GDM1 (cell line): Measurements from ENCODE around the gene HPSE2.

ENCODE experiments used
- DNase-seq: peaks from one replicate; lab custom pipeline; 2025; lab: John Stamatoyannopoulos, UW

The HPSE2 gene

DNA sequence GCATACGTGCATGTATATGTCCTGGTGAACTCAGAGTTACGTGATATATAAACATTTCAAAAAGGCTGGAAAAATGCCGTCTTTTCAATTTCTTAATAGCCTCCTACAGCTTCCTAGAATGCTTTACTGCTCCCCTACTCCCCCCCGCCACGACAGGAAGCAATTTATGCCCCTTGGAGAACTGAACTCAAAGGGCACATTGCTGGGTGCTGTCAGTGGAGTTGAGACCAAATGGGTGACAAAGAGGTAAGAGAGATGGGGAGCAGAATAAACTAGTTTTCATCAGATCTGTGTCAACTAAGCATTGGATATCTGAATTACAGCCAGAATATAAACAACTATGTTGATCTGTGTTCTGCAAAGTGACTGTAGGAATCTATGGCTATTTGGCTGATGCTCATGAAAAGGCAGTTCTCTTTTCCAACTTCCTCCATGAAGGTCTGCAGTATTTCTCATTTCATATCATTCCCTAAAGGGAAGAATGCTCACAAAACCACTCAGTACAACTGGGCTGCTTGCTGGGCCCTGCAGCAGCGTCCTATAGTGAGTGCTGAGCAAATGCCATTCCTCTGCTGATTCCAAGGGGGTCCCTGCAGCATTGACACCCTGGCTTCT is 617.6 kb downstream of the HPSE2 start:
- peak; percentile 20 for DNase-seq

DNA sequence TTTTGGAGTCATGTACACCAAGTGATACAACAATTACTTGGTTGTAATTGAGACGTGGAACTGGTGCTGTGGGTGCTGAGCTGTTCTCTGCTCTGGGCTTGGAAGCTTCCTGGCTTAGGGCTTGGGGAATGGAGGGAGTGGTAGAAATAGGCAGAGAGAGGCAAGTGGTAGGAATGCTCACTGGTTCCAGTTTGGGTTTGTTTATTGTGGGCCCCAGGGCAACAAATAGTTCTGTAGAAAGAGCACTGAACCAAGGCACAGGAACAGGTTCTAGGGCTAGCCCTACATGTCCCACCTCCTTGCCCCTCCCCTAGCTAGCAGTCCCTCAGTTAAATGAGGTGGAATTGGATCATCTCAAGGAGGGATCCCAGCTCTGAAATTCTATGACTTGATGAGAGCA is 622.2 kb downstream of the HPSE2 start:
- no peak for DNase-seq

DNA sequence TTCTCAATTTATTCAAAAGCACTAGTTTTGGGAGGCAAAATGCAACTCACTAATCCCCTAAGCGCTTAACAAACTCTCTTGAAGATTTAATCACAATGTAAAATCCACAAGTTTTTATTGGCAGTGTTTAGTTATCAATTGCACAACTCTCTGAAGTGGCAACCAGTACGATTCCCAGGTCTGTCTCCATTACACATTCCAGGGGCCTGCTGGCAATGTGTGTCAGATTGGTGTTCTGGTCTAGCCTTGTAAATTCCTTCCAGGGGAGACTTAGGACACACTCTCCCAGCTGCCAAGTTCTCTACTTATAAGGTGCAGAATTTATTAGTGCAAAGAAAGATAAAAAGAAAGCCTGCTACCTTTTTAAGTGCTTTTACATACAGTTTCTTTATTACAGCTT is 624.2 kb downstream of the HPSE2 start:
- no peak for DNase-seq

DNA sequence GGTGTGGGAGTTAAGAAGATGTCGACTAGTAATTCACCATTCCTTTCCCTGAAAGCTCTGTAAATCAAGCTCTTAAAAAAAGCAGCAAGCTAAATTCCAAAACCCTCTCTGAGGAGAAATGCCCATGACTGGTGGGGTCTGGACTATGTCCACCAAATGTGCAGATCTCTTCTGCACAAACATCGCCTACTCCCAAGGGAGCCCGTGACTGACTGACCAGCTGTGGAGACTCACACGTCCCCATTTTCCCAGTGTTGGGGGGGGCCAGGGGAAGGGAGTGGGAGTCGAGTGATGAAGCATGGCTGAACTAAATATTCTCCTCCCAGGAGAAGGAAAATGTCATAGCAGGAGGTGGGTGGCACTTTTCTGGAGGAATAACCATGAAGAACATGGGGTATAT is 624.8 kb downstream of the HPSE2 start:
- no peak for DNase-seq

DNA sequence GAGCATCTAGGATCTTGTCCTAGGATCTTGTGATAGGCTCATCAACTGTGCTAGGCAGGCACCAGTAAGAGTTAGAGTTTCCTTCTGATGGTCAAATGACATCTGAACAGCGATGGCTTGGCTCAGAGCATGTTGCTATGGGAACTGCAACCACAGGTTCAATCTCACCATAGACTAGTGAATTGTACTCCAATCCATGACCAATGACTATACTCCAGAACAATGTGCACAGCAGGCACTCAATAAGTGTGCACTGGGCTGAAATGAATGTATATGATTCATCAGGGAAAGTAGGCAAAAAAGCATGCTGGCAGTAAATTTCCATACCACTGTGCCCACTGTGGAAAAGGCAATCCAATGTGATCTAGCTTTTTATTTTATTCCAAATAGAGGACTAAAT is 625.4 kb downstream of the HPSE2 start:
- no peak for DNase-seq

DNA sequence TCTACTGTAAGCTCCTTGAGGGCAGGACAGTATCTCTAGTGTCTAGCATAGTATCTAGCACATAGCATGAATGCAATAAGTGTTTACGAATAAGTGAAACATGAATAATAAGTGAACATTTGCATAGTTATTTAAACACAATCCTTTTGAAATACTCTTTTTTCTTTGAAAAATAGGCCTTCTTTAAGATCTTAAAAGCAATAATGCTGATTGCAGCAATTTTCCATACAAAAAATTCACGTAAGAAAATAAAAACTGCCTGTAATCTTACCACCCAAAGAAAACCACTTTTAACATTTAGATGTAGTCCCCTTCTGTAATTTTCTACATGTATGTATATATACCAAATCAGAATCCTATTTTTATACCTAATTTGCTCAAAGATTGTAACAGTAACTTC is 626.4 kb downstream of the HPSE2 start:
- no peak for DNase-seq

DNA sequence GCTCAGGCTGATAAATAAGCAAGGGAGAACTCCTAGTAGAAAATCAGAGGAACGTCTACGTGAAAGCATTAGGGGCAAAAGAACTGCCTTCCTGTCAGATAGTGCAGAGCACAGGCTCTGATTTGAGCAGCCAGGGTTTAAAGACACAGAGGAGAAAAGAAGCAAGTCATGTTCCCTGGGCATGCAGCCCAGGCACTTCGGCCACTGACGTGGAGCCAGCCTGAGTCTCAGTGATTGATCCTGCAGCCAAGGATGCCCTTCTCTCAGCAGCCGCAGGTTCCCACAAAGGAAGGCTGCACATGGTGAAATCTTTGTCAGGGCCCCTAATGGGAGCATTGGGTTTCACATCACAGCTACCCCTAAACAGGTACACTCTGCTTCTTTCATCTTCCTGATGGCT is 627.2 kb downstream of the HPSE2 start:
- DNase-seq: no peak

DNA sequence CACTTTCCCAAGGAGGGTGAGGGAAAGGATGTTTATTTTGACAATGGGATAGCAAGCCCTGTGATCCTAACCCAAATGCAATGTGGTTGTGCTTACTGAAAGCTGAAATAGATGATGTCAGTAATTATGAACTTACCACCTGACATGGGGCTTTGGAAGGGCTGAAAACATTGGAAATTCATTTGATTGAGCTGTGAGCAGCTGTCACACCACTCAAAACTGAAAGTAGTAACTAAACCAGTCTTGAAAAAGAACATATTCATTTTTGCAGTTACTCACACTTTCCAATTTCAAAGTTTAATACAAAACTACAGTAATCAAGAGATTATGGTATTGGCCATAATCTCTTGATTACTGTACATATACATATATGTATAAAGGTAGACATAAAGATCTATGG is 633.4 kb downstream of the HPSE2 start:
- no peak for DNase-seq

DNA sequence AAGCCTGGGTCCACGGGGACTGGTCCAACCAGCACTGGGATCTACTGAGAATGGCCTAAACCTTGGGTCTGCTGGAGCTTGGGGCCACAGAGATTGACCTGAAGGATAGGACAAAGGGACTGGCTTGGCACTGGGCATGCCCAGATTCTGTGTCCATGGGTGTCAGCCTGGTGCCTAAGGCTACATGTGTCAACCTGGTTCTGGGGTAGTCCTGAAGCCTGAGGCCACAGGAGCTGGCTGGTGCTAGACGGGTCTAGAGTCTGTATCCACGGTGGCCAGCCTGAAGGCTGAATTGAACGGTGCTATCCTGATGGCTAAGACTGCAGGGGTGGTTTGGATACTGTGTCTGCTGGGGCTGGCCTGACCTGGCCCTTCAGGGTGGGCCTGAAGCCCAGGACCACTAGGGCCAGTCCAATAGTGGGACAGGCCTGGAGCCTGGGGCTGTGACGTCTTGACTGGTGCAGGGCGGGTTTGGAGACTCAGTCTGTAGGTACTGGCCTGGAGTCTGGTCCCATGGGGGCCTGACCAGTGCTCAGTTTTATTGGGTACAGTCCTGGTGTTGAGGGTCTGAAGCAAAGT is 636.5 kb downstream of the HPSE2 start:
- no peak for DNase-seq

DNA sequence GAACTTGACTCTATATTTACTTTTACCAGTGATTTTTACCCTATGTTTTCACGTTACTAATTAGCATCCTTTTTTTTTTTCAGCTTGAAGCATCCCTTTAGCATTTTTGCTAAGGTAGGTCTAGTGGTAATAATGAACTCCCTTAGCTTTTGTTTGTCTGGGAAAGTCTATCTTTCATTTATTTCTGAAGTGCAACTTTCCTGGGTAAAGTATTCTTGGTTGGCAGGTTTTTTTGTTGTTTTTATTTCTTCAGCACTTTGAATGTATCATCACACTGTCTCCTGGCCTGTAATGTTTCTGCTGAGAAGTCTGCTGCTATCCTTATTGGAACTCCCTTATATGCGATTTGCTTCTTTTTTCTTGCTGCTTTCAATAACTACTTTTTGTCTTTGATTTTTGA is 639.2 kb downstream of the HPSE2 start:
- DNase-seq: no peak

DNA sequence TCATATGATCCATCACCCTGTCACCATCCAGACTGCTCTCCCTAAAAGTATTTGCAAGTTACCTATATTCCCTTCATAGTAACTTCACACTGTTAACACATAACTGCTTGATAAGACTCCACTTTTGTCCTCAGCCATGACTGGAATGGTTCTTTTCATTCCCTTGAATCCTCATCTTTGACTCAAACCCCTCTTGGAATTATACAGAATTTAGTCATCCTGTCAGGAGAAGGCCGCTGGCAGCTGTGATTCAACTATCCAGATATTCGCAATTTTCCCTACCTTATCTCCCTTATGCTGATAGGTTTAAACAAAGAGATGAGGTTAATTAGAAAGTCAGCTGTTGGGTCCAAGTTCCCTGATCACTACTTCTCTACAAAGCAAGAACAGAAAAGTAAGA is 646.0 kb downstream of the HPSE2 start:
- no peak for DNase-seq

DNA sequence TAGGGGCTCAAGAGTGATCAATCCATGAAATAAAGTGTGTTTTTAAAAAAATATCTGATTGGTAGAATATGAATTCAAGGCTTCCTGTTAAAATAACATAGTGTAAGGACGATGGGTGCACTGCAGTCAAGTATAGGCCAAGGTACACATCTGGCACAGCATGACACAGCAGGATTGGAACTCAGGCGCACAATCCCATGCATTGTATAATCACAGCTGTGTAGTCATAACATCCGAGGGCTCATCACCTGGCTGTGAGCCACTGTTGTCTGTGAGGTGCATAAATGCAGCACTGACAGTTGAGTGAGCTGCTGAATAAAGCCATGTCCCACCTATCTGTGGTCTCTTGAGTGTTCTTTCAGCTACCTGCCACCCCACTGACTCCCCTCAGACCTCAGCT is 646.6 kb downstream of the HPSE2 start:
- no peak for DNase-seq

DNA sequence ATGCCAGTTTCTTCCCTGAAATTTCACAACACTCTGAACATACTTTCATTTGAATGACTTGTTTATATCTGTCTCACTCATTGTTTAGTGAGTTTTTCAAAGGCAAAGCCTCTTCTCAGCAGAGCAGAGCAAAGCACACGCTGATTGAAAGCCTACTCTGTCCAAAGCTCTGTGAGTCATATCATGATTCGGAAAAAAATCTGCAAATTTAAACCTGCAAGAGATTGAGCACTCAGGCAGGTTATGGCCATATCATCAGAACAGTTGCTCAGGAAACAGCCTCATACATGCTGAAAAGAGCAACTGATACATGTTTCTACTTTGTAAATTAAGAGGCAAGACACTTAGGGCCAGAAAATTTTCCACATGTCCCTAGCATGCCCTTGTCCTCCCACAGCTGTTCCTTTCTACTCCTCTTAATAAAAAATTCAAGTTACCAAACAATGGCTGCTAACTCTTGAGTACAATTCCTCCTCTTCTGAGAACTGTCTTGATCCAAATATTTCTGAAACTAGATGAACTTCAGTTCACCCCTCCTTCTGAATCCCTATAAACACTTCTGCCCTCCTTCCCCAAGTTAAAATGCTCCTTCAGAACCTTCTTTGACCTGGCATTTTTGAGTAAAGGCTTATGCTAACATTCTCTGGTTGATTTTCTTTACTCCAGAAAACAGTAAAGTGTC is 648.4 kb downstream of the HPSE2 start:
- DNase-seq: no peak

DNA sequence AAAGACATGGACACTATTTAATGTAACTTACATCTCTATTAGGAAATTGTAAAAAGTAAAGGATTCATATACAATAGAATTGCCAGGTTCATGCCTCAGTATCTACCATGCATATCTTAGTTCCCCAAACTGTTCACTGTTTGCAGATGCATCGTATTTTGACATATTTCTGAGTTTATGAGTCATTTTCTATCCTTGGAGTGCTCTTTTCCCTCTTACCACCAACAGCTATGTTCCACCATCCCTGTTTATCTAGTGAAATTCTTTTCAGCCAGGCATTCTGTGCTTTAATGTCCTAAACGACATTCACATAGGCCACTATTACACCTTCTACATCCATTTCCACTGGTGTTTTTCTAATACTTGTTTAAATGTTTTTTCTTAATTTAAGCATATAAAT is 649.6 kb downstream of the HPSE2 start:
- DNase-seq: no peak

DNA sequence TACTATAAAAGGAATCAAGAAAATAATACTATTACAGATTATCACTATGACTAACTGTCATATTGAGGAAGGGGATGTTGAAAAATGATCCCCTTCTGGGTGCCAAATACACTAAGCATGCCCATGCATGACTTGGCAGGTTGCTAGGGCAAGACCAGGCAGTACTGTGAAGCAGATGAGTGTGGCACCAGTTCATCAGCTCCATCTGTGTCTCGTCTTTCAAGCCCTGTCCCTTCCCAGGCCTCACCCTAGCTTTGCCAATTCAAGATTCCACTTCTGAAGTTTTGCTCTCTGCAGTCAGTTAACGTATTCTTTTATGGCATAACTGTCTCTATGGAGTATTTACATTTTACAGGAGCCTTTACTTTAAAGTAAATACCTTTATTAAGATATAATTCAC is 653.3 kb downstream of the HPSE2 start:
- DNase-seq: no peak

DNA sequence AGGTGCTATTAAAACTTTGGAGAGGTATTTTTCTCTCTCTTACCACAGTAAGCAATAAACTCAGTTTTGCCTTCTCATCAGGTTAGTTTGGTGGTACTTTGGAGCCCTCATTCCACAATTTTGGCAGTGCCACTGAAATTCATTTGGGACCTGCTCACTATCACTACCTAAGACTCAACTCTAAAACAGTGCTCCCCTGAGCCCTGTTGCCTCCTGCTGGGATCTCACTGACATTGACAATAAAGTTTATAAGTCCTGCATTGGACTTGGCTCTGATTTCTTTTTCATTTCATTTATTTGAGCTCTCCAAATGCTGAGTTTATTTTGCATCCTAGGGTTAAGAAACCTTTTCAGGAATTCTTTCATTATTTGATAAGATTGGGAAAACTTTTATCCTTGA is 658.1 kb downstream of the HPSE2 start:
- no peak for DNase-seq

DNA sequence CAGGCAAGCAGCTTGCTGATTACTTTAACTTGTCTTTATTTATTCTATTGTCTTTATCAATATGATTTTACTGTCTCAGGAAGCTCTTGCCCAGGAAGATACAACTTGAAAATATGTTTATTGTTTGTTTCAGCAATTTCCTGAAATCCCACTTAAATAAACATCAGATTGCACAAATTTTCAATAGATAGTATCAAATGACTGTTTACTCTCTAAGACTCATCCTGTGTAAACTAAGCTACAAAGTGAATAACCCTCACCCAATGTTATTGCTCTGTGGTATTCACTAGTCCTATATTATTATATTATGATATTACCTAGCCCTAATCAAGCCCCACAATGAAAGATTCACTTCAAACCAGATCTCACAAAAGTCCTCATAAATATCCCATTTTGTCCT is 658.5 kb downstream of the HPSE2 start:
- no peak for DNase-seq

DNA sequence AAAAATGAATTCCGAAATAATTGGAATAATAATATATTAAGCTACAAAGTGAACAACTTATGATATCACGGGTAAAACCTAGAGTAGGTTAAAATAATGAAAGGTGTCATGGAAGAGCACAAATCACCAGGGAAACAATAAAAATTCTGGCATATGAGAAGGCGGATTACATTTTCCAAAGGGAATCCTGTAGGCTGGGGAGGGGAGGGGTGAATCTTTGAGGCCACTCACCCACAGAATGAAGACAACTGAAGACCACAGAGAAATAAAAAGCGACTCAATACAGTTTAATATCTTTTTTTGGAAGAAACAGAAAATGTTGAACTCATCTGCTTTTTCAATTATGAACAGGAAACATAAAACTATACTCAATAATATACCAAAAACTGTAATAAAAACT is 659.6 kb downstream of the HPSE2 start:
- no peak for DNase-seq

DNA sequence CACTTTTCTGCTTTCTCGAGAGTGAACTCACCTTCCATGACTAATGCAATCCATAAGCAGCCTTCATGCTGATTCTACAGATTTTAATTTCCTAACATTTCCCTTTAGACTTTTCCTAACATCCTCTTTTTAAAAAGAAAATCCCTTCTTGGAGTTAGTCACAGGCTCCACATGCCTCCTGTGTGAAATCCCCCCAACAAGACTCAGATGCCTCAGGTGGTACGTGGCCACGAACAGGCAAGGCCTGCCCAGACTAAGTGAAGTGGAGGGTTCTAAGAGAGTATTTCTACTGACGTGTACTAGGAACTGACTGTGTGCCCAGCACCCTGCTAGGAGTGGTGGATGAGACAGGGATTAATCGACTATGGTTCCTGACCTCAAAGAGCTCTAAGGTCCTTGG is 663.1 kb downstream of the HPSE2 start:
- DNase-seq: no peak

DNA sequence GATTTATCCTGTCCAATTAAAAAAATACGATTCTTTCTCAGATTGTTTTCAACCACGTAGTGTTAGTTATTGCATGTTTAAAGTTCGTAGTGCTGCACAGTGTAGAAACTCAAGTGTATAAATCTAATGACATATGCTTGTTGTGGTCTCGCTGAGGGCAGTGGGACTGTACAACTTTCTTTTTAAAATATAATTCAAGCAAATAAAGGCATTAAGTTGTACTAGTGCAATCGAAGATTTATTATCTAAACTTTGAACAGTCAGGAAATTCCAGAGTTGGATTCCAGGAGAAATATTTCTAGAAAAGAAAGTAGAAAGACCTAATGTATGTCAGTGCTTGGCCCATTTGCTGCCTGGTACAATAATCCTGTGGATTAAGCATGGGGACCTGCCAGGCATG is 664.8 kb downstream of the HPSE2 start:
- DNase-seq: no peak

DNA sequence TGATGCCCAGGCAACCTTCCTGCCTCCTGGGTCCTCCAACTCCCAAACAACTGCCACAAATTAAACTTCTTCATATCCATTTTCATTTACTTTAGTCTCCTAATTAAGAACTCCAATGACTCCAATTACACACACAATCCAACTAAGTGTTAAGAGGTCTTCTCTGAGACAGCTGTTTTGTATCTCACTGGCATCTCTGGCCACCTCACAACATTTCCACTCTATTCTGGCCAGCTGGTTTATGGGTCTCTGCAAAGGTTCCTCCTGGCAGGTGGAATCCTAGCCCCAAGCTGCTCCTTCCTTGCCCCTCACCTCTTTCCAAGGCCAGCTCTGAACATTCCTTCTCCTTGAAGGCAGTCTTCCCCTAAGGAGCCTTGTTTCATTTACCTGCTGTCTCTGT is 665.8 kb downstream of the HPSE2 start:
- no peak for DNase-seq

DNA sequence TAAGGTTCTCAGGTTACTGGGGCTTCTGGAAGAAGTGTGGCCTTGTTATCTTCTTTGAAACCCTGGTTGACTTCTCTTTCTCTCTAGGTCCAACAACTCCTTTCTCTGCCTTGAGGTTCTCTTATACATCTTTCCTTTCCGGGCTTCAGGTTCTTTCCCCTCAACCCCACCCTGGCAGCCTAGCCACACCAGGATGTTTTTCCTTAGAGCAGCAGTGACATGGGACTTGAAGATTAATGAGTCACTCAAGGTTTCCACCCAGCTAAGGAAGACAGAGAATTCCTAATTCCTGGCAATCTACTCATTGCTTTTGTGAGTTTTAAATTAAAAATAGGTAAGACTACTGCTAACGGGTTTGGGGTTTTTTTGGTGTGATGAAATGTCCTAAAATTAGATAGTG is 667.1 kb downstream of the HPSE2 start:
- no peak for DNase-seq

DNA sequence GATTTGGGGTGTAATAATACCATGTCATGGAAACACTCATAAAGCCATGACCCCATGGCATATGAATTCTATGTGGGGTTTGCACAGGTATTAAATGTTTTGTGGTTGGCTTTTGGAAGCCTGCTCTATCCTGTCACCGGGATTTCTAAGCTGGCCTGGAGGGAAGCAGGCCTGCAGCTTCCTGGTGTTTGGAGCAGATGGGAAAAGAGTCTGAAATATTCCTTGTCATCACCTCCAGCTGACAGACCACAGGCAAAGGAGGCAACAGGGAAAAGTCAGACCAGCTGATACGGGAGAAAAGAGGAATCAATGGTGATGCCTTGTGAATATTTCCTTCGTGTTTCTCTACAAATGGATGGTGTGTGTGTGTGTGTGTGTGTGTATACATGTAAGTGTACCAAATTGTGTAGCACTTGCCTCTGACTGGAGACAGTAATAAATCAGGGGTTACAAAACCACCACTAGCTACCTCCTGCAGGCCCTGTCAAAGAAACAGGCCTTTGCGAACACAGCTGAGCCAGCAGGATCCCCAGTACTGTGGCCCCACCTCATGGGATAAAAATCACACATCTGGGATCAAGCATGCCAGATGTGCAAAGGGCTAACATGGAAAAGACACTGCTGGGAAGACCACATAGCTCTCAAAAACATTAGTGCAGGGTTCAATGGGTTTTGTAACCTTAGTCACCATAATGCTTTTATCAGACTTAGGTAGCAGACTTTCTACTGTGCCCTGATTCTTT is 668.1 kb downstream of the HPSE2 start:
- no peak for DNase-seq
